VCaP (cell line): ENCODE data around the gene PRKCH.

Source experiments
- H3K27ac ChIP-seq: fragments of 450-650 bp; 2 replicates; pipeline ENCODE4 v1.5.1; 2017
- TF ChIP-seq, protein P1 (sequence below): fragments of 450-650 bp; conservative IDR thresholded peaks from 2 replicates; pipeline ENCODE4 v1.5.1; 2017; ENCODE audit warnings: mild to moderate bottlenecking, moderate library complexity

The PRKCH gene

DNA sequence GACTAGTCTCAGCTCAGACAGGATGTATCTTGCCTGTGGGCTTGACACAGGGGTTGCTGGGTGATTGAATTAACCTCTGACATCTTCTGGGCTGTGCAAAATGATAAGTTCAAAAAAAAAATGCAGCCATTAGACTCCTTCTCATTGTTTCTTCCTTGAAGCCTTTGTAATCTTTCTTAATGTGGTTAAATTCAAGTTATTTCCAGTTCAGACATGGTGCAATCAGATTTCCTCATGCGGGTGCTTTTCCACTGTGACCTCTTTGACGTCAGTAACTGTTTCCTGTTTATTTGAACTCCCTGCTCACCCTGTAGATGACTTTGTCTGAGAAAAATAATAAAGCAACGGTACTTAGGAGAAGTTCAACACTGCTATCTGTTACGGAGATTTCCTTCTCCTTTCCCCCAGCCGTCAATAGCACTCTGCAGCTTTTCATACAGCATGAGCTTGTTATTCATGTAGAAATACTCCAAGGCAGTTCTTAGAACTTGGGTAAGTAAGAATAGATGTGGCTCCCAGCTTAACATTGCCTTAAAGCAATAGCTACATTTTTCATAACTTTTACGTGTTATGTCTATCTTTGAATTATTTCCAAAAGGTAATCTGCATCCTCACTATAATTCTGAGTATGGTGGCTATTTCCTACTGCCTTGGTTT, 155.5 kb downstream of the PRKCH start:
- peak overlapping the region; percentile 7; the same call in 1 of the 2 replicates for H3K27ac ChIP-seq

DNA sequence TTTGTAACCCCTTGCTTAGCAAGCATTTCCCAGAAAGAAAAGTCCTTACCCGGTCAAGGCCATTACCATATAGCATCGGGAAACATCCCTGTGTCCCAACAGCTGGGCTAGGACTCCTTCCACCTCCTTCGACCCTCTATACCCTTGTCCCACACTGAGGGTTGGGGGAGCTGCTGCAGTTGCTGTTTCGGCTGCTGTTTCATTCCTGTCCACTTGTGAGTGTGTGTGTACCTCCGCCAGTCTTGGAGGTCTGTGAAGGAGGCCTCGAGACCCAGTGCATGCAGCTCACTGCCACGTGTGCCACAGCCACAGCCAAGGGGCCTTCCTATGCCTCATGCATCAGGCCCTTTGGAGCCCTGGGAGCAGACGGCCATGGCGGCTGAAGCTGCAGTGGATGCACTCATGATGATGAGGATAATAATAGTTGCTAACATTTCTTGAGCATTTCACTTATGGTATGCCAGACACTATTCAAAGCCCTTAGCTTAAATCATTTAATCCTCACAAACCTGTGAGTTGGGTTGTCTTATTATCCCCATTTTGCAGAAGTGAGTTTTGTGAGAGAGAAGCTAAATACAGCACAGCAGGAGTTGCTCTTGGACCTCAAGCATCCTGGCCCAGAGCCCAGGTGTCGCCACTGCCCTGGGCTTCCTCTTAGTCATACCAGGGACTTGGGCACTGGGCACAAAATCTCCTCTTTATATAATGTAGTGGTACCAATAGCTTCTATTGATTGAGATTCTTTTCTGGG, 156.5 kb downstream of the PRKCH start:
- TF ChIP-seq, protein P1, sequence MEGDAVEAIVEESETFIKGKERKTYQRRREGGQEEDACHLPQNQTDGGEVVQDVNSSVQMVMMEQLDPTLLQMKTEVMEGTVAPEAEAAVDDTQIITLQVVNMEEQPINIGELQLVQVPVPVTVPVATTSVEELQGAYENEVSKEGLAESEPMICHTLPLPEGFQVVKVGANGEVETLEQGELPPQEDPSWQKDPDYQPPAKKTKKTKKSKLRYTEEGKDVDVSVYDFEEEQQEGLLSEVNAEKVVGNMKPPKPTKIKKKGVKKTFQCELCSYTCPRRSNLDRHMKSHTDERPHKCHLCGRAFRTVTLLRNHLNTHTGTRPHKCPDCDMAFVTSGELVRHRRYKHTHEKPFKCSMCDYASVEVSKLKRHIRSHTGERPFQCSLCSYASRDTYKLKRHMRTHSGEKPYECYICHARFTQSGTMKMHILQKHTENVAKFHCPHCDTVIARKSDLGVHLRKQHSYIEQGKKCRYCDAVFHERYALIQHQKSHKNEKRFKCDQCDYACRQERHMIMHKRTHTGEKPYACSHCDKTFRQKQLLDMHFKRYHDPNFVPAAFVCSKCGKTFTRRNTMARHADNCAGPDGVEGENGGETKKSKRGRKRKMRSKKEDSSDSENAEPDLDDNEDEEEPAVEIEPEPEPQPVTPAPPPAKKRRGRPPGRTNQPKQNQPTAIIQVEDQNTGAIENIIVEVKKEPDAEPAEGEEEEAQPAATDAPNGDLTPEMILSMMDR = no peak
- H3K27ac ChIP-seq = no peak overlapping the region; the same call in 1 of the 2 replicates

More for the DNA sequence above, 155.5 kb downstream of the PRKCH start:
- TF ChIP-seq, protein P1 = no peak

DNA sequence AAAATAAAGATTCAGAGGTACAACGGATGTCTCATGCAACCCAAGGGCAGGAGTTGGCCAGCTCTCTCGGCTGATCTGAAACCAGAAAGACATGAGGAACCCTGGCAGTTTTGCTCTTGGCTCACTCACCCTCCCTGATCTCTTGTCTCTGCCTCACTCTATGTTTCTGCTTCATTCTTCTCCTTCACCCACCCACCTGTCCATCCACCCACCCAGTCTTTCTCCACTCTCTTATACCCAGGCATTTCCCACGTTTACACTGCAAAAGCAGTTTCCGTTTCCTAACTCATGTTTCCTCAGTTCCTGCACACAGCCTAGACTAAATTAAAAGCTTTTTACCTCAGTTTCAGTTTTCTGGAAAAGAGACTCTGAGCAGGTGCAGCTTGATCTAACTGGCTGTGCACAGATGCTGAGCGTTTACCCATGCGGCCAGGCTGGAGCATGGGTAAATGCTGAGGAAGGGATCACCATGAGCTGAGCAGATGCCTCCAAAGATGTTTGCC, 157.6 kb downstream of the PRKCH start:
- TF ChIP-seq, protein P1 = no peak
- H3K27ac ChIP-seq = no peak overlapping the region; the same call in 1 of the 2 replicates

DNA sequence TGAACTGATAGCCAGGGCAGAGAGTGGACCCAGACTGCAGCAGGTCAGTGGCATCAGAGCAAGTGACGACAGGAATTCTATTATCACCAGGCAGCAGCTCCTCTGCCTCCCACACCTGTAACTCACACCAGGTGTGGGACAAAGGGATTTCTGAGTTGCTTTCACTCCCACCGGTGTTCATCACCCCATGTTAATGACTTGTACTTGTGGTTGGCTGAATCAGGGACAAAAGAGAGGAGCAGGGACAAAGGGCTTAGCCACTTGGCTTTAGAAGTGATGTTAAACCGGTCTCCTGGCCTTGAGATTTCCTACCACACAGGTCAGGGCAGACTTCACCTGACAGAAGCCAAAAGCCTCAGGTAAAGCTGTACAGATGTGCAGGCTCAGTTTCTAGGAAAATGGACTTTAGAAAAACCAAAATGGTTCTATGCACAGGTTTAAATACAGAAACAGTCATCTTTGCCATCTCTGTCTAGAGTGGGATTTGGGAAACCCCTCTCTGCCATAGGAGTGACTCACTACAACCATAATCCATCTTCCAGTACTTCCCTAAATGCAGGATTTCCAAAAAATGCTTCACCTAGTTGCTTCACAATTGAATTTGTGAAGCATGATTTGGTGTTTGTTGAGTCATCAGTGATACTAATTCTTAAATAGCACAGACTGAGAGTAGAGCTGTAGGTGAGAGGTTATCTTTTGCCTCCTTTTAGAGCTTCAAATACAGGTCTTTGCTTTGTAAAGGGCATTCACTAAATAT, 158.5 kb downstream of the PRKCH start:
- TF ChIP-seq, protein P1 = no peak
- peak overlapping the region; percentile 47; the same call in 1 of the 2 replicates for H3K27ac ChIP-seq

DNA sequence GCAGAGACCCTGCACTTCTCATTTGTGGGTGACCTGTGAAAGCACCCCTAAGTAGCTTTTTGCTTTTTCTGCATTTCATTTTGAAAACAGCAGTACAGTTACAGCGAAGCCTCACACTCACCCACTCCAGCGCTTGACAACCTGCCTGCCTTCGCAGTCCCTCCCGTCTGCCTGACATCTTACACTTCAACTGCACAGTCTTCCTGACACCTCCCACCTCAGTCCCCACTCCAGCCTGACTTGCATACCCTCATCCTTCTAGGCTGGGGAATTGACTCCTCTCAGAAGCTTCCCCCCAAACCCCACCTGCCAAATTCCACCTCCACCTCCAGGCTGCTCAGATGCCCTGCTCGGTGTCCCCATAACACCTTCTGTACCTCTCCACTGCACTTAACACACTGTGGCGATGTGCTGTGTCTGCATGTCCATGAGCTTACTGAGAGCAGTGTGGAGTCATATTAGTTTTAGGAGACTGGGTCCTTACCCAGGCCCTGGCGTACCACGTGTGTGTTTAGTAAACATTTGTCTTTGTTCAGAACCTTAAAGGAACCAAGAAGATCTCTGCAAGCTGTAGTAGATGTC, 159.4 kb downstream of the PRKCH start:
- H3K27ac ChIP-seq = peak overlapping the region; percentile 47
- TF ChIP-seq, protein P1 = no peak; the same call in 1 of the 2 replicates

DNA sequence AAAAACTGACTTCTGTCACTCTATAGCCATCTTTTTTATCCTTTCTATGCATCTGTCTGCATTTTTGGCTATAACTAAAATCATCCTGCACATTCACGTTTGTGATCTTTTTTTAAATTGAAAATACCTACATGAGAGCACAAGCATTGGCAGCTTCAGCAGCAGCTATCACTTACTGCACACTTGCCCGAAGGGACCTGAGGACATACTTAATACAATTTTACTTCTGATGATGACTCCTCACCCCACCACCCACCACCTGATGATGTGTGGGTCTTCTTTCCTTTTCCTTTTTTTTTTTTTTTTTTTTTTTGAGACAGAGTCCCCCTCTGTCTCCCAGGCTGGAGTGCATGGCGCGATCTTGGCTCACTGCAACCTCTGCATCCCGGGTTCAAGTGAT, 160.3 kb downstream of the PRKCH start:
- TF ChIP-seq, protein P1 = no peak
- H3K27ac ChIP-seq = peak overlapping the region; percentile 47; the same call in 1 of the 2 replicates
